NB4 (cell line): ENCODE data around the gene SPEM3.

Source experiments
- DNase-seq: peaks from one replicate; pipeline ENCODE4 v3.0.0; 2010; ENCODE audit warnings: low read depth
- H3K4me3 ChIP-seq: one replicate; pipeline ENCODE4 v1.5.1; 2011; ENCODE audit warnings: mild to moderate bottlenecking, low read depth, low read length, moderate library complexity
- CTCF ChIP-seq: IDR thresholded peaks from one replicate; pipeline ENCODE4 v1.5.1; 2012; ENCODE audit warnings: low read depth, low read length
- MAX ChIP-seq: IDR thresholded peaks from 2 replicates; pipeline ENCODE4 v1.6.1; 2011; ENCODE audit warnings: low read depth, low read length
- MYC ChIP-seq: IDR thresholded peaks from 2 replicates; pipeline ENCODE4 v1.6.1; 2011; ENCODE audit warnings: low read depth, low read length
- POLR2A ChIP-seq: IDR thresholded peaks from 2 replicates; pipeline ENCODE4 v1.6.1; 2011; ENCODE audit warnings: mild to moderate bottlenecking; ENCODE audit not compliant: insufficient read length; ENCODE audit errors: extremely low read depth

SPEM3 gene

GRCh38 chr17:7459961-7460545 lies 31.4 kb downstream of the SPEM3 start:
- DNase-seq = no peak
- TF ChIP-seq MYC (no peak), CTCF (no peak), POLR2A (no peak), MAX (no peak)

GRCh38 chr17:7460850-7461660 lies 32.4 kb downstream of the SPEM3 start:
- H3K4me3 ChIP-seq = no peak overlapping the region
- DNase-seq = no peak
- TF ChIP-seq MAX (no peak), CTCF (no peak), MYC (no peak), POLR2A (no peak)

More at GRCh38 chr17:7459961-7460545, 31.4 kb downstream of the SPEM3 start:
- no peak overlapping the region for H3K4me3 ChIP-seq

- H3K4me3 ChIP-seq = no peak overlapping the region
- no peak for DNase-seq
- TF ChIP-seq CTCF (no peak), POLR2A (no peak)
These were observed 34.1 kb downstream of the SPEM3 start for GRCh38 chr17:7462474-7463371.

GRCh38 chr17:7463372-7463846 lies 34.8 kb downstream of the SPEM3 start:
- DNase-seq = no peak
- TF ChIP-seq POLR2A = no peak
- no peak for TF ChIP-seq CTCF
- TF ChIP-seq MYC = no peak
- TF ChIP-seq MAX = no peak

GRCh38 chr17:7464081-7464480 lies 35.4 kb downstream of the SPEM3 start:
- no peak overlapping the region for H3K4me3 ChIP-seq
- TF ChIP-seq MYC = no peak
- TF ChIP-seq MAX = no peak
- no peak for TF ChIP-seq CTCF
- TF ChIP-seq POLR2A = no peak
- DNase-seq = no peak

More at GRCh38 chr17:7463372-7463846, 34.8 kb downstream of the SPEM3 start:
- no peak overlapping the region for H3K4me3 ChIP-seq
